Panc1 (cell line): ENCODE measurements around the gene KDM2B.

Source experiments
- CTCF ChIP-seq: fragments of 450-650 bp; IDR thresholded peaks from 2 replicates; pipeline ENCODE4 v1.5.1; 2017; ENCODE audit warnings: mild to moderate bottlenecking
- POLR2AphosphoS5 ChIP-seq: IDR thresholded peaks from 2 replicates; pipeline ENCODE4 v1.6.1; 2012; ENCODE audit warnings: mild to moderate bottlenecking, low read depth, low read length, moderate library complexity
- REST ChIP-seq, 2 experiments: IDR thresholded peaks; 2 replicates each; pipeline ENCODE4 v1.6.1; 2011 to 2012; ENCODE audit warnings: low read depth in 2 of 2, control low read depth in 1 of 2, low read length in 1 of 2, mild to moderate bottlenecking in 1 of 2, moderate library complexity in 1 of 2; ENCODE audit not compliant: insufficient read depth in 1 of 2
- TCF7L2 ChIP-seq: IDR thresholded peaks from 2 replicates; pipeline ENCODE4 v1.6.1; 2011; ENCODE audit warnings: mild to moderate bottlenecking, low read depth, low read length, inconsistent platforms

- TF ChIP-seq TCF7L2: peak; percentile 87
- no peak for TF ChIP-seq CTCF
- TF ChIP-seq POLR2AphosphoS5: no peak
- no peak for TF ChIP-seq REST (IDR thresholded peaks at IDR 0.05; ENCODE audit: insufficient read depth in 1 of 2, low read depth in 2 of 2, low read length in 1 of 2)
Observed at GRCh38 chr12:121466794-121467637, 113.8 kb downstream of the KDM2B start.
